ENCODE results near the gene SPAG4.

DNA sequence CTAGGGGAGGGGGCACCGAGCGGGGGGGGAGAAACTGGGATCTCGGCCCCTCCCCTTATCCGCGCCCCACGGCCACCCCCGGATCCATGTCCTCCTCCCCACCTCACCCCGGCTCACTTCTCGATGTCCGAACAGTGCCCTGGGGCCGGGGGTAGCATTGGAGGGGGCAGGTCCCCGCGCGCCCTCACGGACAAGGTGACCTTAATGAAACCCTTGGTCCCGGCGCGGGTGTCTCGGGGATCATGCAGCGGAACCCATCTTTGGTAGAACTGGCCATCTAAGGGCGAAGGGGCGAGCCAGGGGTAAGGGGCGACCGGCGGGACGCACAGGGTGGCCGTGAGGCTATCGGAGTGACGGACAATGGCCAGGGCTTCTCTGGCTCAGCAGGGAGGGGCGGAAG is 13.6 kb upstream of the SPAG4 start:
- no peak for TF ChIP-seq SP1 (IDR thresholded peaks at IDR 0.05)
- TF ChIP-seq HDGF (IDR thresholded peaks at IDR 0.05; ENCODE audit: borderline replicate concordance) = no peak
- TF ChIP-seq TARDBP (IDR thresholded peaks at IDR 0.05) = no peak
- TF ChIP-seq FOXM1 (IDR thresholded peaks at IDR 0.05; ENCODE audit: borderline replicate concordance) = no peak
- no peak for TF ChIP-seq NFRKB (IDR thresholded peaks at IDR 0.05)
- TF ChIP-seq FOXK2 (IDR thresholded peaks at IDR 0.05) = no peak
